ENCODE measurements around the gene MCF2L.

The MCF2L gene

GRCh38 chr13:112968910-112969691 lies at the start of gene MCF2L:
TSS of gene MCF2L (plus strand) at chr13:112969214. CDS start at chr13:112969380, 166 bp downstream.
- Histone ChIP-seq H3K9ac (ENCODE audit: low read length) (peak within 1 kb of the TSS; percentile 53), H3K4me2 (ENCODE audit: low read depth, low read length, poor library complexity, severe bottlenecking) (peak within 1 kb of the TSS; percentile 65), H3K36me3 (ENCODE audit: low read length) (no peaks in the 10 kb centered on the region), H3K9me2 (replicated peaks; ENCODE audit: insufficient read depth, low read length) (no peaks in the 10 kb centered on the region), H3K4me3 (ENCODE audit: insufficient read depth, low read length, poor library complexity, severe bottlenecking) (peak within 1 kb of the TSS; percentile 58), H3K79me2 (ENCODE audit: insufficient read depth, low read length) (no peaks in the 10 kb centered on the region), H2AFZ (ENCODE audit: low read depth, low read length, severe bottlenecking) (peak within 1 kb of the TSS; percentile 76), H3K27ac (ENCODE audit: low read depth, low read length) (no peak within 1 kb of the TSS), H4K20me1 (ENCODE audit: low read depth, low read length) (no peaks in the 10 kb centered on the region; the same call in 1 of the 2 replicates), H3K9me3 (ENCODE audit: insufficient read depth, low read length) (no peaks in the 10 kb centered on the region), H3K27me3 (ENCODE audit: low read length) (no peaks in the 10 kb centered on the region), H3F3A (ENCODE audit: insufficient read depth) (no peaks in the 10 kb centered on the region)
- TF ChIP-seq, protein P1, sequence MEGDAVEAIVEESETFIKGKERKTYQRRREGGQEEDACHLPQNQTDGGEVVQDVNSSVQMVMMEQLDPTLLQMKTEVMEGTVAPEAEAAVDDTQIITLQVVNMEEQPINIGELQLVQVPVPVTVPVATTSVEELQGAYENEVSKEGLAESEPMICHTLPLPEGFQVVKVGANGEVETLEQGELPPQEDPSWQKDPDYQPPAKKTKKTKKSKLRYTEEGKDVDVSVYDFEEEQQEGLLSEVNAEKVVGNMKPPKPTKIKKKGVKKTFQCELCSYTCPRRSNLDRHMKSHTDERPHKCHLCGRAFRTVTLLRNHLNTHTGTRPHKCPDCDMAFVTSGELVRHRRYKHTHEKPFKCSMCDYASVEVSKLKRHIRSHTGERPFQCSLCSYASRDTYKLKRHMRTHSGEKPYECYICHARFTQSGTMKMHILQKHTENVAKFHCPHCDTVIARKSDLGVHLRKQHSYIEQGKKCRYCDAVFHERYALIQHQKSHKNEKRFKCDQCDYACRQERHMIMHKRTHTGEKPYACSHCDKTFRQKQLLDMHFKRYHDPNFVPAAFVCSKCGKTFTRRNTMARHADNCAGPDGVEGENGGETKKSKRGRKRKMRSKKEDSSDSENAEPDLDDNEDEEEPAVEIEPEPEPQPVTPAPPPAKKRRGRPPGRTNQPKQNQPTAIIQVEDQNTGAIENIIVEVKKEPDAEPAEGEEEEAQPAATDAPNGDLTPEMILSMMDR (IDR thresholded peaks at IDR 0.05; ENCODE audit: insufficient read depth, low read length, poor library complexity, severe bottlenecking) = no peak
- no peak for TF ChIP-seq EZH2phosphoT487 (conservative IDR thresholded peaks at IDR 0.05; ENCODE audit: low read length)

DNA sequence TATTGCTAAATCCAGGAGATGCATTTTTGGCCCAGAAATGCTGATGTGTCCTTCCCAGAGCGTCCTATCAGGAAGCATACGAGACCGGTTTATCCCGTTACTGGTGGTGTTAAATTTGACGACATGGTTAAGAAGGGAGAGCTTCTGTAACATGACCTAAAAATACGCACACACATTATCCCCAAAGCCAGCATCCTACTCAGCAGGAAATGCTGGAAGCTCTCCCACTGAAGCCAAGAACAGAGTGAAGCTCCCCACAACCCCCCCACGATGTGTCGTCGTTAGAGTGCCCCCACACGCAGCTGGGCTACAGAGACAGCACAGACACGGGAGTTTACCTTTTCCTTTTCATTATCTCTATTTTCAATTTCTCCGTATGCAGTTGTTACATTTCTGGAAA lies 45.1 kb upstream of the MCF2L start:
- Histone ChIP-seq H3K36me3 (ENCODE audit: low read length) (no peaks in the 10 kb centered on the region), H3K79me2 (ENCODE audit: insufficient read depth, low read length) (no peaks in the 10 kb centered on the region), H3K4me3 (ENCODE audit: insufficient read depth, low read length, poor library complexity, severe bottlenecking) (no peak overlapping the region), H2AFZ (ENCODE audit: low read depth, low read length, severe bottlenecking) (no peak overlapping the region), H3K27me3 (ENCODE audit: low read length) (no peaks in the 10 kb centered on the region), H4K20me1 (ENCODE audit: low read depth, low read length) (no peaks in the 10 kb centered on the region), H3K9me2 (replicated peaks; ENCODE audit: insufficient read depth, low read length) (no peaks in the 10 kb centered on the region), H3K9ac (ENCODE audit: low read length) (no peak overlapping the region), H3K9me3 (ENCODE audit: insufficient read depth, low read length) (no peaks in the 10 kb centered on the region), H3K4me2 (ENCODE audit: low read depth, low read length, poor library complexity, severe bottlenecking) (no peak overlapping the region), H3K27ac (ENCODE audit: low read depth, low read length) (no peak overlapping the region), H3F3A (ENCODE audit: insufficient read depth) (no peaks in the 10 kb centered on the region)
- TF ChIP-seq EZH2phosphoT487 (conservative IDR thresholded peaks at IDR 0.05; ENCODE audit: low read length) = no peak
- TF ChIP-seq, protein P1 (IDR thresholded peaks at IDR 0.05; ENCODE audit: insufficient read depth, low read length, poor library complexity, severe bottlenecking) = no peak

DNA sequence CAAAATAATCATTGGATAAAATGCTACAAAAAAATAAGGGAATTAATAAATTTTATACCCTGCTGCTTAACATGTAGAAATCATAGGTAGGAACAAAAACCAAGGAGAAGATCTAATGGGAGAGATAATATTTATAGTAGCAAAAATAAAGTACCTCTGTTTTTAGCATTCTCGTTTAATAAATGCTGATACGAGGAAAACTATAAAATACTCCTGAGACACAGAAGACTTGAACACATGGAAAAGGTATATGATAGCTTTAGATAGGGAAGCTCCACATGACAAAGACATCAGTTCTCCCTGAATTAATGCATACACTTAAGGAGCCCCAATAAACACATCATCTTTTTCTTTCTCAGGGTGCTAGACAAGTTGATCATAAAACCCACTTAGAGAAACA lies 44.6 kb upstream of the MCF2L start:
- Histone ChIP-seq H3K27ac (ENCODE audit: low read depth, low read length) (no peak overlapping the region), H3K9ac (ENCODE audit: low read length) (no peak overlapping the region), H3K36me3 (ENCODE audit: low read length) (no peaks in the 10 kb centered on the region), H3K79me2 (ENCODE audit: insufficient read depth, low read length) (no peaks in the 10 kb centered on the region), H3F3A (ENCODE audit: insufficient read depth) (no peaks in the 10 kb centered on the region), H3K4me2 (ENCODE audit: low read depth, low read length, poor library complexity, severe bottlenecking) (no peak overlapping the region), H3K4me3 (ENCODE audit: insufficient read depth, low read length, poor library complexity, severe bottlenecking) (no peak overlapping the region), H4K20me1 (ENCODE audit: low read depth, low read length) (no peaks in the 10 kb centered on the region), H3K9me3 (ENCODE audit: insufficient read depth, low read length) (no peaks in the 10 kb centered on the region), H2AFZ (ENCODE audit: low read depth, low read length, severe bottlenecking) (no peak overlapping the region), H3K9me2 (replicated peaks; ENCODE audit: insufficient read depth, low read length) (no peaks in the 10 kb centered on the region), H3K27me3 (ENCODE audit: low read length) (no peaks in the 10 kb centered on the region)
- no peak for TF ChIP-seq EZH2phosphoT487 (conservative IDR thresholded peaks at IDR 0.05; ENCODE audit: low read length)
- TF ChIP-seq, protein P1 (IDR thresholded peaks at IDR 0.05; ENCODE audit: insufficient read depth, low read length, poor library complexity, severe bottlenecking) = no peak
